ENCODE results near the gene KATNAL2. TPM values are rescaled to one million over a fixed set of nuclear protein-coding genes. Genes with fewer than 3 reads are reported as not detected.
A peak's percentile ranks its signal among the peaks of the same experiment; 100 is the strongest.

KATNAL2 gene
- total RNA-seq, 1 donor from 2014 or later = 4.5 TPM

DNA sequence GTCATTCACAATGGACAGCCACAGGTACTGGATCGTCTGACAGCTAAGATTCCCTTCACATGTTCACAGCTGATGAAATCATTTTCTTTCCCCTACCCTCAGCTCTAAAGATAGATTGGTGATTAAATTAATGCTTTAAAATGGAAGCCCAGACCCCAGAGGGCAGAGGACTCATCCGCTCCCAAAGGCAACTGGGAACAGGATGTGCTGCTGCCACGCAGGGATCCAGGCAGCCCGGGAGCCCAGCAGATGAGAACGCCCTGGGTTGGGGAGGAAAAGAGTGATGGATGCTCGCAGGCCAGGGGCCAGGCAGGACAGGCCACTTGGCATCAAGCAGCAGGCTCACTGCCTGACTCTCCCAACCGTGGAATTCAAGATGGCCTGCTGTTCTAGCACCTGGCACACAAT lies 191.6 kb downstream of the KATNAL2 start:
- ATAC-seq = no peak

DNA sequence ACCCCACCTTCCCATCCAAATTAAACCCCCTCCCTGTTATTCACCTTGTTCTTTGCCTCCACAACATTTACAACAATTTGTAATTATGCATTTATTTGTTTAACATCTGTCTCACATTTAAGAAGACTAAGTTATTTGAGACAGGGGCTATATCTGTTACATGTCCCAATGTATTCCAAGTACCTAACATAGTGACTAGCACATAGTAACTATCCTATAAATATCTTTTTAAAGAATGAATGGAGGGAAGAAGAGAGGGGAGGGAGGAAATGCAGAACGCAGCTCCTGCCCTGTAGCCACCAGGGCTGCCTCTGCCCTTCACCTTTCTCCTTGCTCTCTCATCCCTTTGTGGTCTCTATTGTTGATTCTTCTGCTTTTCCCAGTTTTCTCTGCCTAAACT lies 192.3 kb downstream of the KATNAL2 start:
- no peak for ATAC-seq
- DNase-seq (ENCODE audit: low spot score) = no peak

More for the DNA sequence above, 191.6 kb downstream of the KATNAL2 start:
- DNase-seq (ENCODE audit: low spot score) = no peak

DNA sequence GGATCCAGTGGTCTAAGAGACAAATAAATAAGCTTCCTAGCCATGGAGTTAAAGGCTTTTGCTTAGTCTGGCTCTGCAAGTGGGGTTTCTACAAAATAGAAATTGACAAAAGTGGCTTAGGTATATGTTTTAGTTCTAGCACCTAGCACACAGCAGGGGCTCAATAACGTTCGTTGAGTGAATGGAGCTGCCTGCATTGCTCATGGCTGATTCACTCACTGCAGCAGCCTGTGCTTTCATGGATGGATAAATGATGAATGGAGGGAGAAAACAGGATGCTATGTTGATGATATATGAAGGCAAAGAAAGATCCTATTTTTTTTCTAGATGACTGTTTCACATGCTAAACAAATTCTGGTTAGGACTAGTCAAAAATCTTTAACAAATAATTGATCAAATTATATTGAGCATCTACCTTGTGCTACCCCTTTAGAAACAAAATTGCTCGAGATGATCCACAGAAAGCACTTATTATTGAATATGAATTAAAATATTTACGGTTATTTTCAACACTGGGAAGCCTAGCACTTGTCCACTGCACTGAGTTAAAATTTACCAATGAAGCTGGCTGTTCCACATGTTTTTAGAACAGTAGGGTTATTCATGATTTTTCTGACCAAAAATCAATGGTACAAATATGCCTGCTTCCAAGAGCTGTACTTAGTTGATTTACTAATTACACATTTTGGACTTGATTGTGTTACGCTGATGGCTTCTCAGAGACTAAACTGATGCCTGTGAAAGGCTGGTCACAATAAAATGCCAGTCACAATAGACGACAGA lies 193.3 kb downstream of the KATNAL2 start:
- ATAC-seq (no peak), DNase-seq (ENCODE audit: low spot score) (no peak)

DNA sequence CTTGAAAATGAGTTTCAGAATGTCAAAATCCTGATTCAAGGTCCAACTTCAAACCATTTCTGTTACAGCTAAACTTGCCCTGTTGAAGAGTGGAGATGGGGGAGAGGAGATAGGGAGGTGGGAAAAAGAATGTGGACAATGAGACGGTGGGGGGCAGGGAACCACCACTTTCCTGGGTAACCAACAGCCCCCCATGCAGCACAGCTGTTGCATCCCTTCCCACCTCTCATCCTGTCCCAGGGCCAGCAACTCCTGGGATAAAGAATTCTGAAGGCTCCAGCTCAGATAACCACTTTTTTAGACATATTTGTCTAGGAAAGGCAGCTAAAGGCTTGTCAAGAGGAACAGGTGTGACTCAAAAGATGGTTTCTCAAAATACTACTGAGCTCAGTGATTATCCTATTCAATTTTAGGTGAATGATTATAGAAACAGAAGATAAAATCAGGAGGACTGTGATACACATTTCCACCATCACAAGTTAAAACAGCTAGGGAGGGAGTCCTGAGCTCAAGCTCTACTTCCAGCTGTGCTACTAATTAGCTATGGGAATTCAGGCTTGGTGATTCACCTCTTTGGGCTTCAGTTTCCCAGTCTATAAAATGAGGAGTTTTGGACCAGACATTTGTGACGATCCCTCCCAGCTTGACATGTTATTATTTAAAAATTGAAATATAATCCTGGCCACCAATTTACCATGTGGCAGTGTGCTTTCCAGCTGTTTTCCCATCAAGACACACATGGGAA lies 196.6 kb downstream of the KATNAL2 start:
- DNase-seq (ENCODE audit: low spot score) (no peak), ATAC-seq (no peak)

DNA sequence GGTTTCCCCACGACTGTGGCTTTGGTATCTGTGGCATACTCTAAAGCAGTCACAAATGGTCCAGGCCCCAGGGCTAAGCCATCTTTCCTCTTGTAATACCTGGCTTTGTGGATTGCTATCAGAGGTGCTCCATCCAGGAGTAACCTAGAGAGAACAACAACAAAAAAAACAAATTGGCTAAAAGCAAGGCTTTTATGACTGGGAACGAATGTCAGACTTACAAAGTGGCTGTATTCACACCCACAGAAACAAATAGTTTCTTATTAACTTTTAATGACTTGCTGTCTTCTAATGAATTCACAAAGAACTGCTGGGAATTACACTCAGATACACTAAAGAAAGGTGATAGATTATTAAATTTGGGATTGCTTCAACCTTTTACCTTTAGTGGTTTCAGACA lies 197.8 kb downstream of the KATNAL2 start:
- no peak for ATAC-seq
- DNase-seq (ENCODE audit: low spot score) = no peak

DNA sequence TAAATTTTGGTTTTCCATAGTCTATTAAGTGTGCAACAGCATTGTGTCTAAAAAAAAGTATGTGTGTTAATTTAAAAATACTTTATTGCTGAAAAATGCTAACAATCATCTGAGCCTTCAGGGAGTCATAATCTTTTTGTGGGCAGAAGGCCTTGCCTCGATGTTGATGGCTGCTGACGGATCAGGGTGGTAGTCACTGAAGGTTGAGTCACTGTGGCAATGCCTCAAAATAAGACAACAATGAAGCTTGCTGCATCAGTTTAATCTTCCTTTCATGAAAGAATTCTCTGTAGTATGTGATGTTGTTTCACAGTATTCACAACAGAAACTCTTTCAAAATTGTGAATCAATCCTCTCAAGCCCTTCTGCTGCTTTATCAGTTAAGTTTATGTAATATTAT lies 201.6 kb downstream of the KATNAL2 start:
- DNase-seq (ENCODE audit: low spot score) (no peak), ATAC-seq (no peak)

DNA sequence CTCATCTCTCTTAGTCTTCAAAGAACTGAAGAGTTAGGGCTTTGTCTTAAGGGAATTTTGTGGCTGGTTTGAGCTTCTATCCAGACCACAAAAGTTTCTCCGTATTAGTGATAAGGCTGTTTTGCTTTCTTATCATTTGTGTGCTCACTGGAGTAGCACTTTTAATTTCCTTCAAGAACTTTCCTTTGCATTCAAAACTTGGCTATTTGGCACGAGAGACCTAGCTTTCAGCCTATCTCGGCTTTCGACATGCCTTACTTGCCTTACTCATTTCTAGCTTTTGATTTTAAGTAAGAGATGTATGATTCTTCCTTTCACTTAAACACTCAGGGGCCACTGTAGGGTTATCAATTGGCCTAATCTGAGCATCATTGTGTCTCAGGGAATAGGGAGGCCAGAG lies 203.0 kb downstream of the KATNAL2 start:
- ATAC-seq (no peak), DNase-seq (ENCODE audit: low spot score) (no peak)

DNA sequence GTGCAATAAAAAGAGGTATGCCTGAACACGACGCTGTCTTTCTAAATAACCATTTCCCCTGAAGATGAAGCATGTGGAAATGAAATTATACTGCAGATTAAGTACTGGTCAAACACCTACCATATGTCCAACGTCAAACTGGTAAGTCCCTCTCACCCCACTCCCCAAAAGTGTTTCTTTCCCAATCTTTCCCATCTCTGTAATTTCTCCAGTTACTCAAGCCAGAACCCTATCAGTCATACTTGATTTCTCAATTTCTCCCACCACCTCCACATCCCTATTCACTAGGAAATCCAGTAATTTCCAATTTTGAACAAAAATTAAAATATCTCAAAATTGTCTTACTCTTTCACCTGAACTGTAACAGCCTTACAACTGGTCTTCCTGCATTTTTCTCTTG lies 203.7 kb downstream of the KATNAL2 start:
- no peak for ATAC-seq
- DNase-seq (ENCODE audit: low spot score) = no peak

DNA sequence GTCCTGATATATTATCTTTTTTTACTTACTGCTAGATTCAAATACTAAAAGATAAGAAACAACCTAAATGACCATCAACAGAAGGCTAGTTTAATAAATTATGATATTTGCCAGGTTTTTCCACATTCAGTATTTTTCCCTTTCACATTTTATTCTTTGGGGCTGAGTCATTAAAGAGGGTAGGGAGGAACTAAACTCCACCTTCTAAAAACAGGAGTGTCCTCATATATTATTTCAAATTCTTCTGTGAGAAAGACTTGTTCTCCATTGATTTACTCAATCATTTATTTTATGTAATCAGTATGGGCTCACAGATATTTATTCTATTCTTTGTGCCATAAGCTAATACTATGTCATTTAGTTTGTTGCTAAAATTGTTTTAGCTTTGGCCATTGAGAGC lies 223.9 kb downstream of the KATNAL2 start:
- no peak for DNase-seq (ENCODE audit: low spot score)
- no peak for ATAC-seq

DNA sequence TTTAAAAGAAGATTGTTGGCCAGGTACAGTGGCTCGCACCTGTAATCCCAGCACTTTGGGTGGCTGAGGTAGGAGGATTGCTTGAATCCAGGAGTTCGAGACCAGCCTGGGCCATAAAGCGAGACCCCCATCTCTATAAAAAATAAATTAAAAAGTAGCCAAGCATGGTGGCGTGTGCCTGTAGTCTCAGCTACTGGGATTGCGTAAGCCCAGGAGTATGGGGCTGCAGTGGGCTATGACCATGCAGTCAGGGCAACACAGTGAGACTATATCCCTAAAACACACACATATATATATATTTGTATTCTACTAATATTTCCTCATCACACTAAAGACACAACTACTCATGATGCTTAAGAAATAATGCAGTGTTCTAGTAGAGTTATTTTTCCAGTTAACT lies 225.8 kb downstream of the KATNAL2 start:
- ATAC-seq = no peak
- DNase-seq (ENCODE audit: low spot score) = no peak

DNA sequence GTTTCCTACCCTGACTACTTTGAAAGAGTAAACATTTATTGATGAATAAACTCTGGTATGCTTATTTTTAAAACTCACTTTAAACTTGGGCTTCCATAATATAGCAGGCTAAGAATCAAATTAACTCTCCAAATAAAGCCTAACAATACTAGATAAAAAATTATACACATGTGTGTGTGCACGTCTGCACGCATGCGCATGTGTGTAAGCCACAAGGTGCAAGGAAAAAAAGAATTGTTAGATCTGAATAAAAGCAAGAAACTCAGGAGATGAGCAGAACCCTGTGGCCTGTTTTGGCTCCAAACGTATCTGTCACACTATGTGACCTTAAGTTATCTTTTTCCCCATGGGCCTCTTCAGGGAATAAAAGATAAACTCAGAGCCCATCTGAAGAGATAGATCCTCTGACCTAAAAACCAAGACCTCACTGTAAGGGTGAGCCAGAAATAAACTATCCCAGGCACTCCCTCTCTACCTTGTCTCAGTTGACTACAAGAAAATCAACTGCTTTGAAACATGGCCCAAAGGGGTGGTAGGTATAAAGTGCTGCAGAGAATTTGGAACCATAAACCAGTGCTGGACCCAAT lies 226.6 kb downstream of the KATNAL2 start:
- DNase-seq (ENCODE audit: low spot score) = no peak
- no peak for ATAC-seq

DNA sequence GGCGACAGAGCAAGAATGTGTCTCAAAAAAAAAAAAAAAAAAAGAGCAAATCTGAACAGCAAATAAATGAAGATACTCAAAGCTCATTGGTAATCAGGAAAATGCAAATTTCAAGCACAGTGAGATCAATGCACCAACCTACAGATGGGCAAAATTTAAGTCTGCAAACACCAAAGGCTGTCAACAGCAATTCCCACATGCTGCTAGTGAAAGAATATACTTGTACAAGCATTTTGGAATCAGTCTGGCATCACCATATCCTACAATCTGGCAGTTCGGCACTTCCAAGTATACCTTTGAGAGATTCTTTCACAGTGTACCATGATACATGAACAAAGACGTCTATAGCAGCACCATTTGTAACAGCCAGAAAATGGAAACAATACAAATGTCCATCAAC lies 228.8 kb downstream of the KATNAL2 start:
- no peak for ATAC-seq
- DNase-seq (ENCODE audit: low spot score) = no peak

DNA sequence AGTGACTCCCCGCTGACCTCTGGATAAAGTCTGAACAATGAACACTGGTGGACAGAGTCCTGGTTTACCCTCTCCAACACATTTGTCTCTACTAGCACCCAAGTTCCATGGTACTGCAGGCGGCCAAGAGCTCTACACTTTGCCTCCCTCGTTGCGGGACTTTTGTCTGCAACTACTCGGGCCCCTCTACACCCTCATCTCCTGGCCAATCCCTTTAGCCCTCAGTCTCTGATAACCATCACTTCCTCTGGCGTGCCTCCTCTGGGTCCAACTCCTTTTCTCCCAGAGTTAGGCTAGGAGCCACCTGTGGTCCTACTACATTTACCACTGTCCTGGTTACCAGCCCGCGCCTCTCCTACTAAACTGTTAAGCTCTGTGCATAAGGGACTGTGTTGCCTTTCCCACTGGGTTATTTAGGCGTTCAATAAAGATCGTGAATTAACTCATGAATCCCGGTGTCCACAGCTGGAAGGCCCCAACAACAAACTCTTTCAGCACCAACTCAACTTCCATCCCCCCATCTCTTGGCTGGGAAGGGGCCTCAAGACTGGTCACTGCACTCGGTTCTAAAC lies 232.1 kb downstream of the KATNAL2 start:
- peak; percentile 3 for ATAC-seq

DNA sequence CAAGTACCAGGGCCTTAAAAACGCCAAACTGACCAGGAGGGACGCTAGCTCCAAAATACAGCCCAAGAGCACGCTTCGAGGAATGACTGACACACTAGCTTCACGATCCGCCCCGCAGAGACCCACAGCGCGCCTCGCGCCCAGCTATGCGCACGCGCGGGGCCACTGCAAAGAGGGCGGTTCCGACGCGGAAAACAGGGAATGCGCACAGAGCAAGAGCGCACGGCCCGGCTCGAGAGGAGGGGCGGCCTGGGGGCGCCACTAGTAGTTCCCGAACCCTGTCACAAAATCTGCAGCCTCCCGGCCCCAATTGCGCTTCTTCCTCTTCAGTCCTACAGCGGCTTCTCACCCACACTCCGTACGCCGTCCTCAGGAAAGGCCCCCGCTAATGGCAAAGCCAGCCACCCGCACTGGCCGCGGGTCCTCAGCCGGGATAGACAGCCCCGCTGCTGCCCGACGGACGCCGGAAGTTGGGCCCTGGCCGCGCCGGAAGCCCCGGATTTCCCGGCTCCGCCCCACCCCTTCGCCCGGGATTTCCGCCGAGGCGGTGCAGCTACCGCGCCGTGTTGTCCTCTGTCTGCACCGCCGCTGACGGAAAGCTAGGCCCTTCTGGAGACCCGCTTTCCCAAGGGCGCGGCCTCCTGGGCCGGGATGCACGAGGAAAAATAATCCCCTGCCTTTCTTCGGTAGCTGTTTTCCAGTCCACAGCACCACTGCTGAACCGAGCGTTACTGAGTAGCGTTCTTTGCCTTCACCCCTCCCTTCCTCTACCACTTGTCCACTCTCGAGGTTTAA lies 232.8 kb downstream of the KATNAL2 start, which contains the start of gene HDHD2:
TSS of gene HDHD2 (minus strand) at position 472 of the 795 bp plus-strand sequence. CDS start 14,061 bp downstream, outside the sequence.
- ATAC-seq = peak; percentile 97
- peak; percentile 91 for DNase-seq (ENCODE audit: low spot score)

More for the DNA sequence above, 232.1 kb downstream of the KATNAL2 start:
- DNase-seq (ENCODE audit: low spot score) = no peak

DNA sequence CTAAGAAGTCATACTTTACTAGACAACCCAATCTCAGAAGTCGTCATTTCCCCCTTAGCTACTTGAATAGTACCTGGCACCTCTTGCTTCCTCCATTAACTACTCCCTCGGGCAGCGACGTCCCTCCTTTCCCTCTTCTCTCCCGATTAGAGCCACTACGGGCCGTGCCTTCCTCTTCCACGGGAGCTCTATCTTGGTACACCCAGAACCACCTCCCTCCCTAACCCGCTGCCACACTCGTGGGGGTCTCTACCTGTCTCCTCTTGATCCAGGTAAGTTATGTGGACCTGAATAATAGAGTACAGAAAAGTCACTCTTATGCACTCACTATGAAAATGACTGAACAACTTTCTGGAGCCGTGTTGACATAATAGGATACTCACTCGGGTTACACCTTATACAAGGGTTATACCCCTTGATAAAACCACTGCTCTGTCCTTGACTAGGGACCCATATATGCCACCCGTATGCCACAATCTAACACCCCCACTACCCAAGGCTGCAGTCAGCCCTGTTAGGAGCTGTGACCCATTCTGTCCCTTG lies 233.5 kb downstream of the KATNAL2 start:
- no peak for DNase-seq (ENCODE audit: low spot score)
- peak; percentile 40 for ATAC-seq

DNA sequence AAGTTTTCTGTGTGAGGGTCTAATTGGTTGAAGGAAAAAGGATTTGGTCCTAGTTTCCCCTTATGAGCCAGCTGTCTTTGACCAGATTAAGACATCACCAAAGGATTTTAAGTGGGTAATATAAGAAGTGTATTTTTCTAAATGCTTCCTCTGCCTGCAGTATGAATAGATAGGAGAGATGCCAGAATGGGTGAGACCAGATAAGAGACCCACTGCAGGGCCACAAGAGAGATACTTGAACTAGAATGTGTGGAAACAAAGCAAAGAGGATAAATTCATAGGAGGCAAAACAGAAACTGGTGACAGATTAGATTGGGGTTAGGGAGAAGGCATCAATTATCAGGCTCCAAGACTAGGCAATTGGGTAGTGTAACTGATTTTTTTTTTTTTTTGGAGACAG lies 234.0 kb downstream of the KATNAL2 start:
- DNase-seq (ENCODE audit: low spot score) (no peak), ATAC-seq (no peak)
